SK-N-SH (cell line): ENCODE measurements around the gene TCIRG1. TPM values are rescaled to one million over a fixed set of nuclear protein-coding genes. Genes with fewer than 3 reads are reported as not detected.
A peak's percentile ranks its signal among the peaks of the same experiment; 100 is the strongest.

ENCODE experiments used
- CTCF ChIA-PET: fragments of 300-600, 350-600 bp; formaldehyde crosslinking; extraction: SDS; loops from one replicate; lab custom pipeline; 2021; lab: Yijun Ruan, JAX
- POLR2A ChIA-PET: fragments of 350-600 bp; sonication (Branson Sonifier 250); formaldehyde crosslinking; extraction: SDS; loops from one replicate; lab custom pipeline; 2020; ENCODE audit warnings: antibody characterized with exemption, inconsistent platforms; lab: Yijun Ruan, JAX
- DNase-seq: peaks from one replicate; pipeline ENCODE4 v3.0.0; 2012
- H2AFZ ChIP-seq: fragments of 200-600 bp; sonication (generic); 2 replicates; pipeline ENCODE4 v1.8.1; 2016; ENCODE audit warnings: antibody characterized with exemption, mild to moderate bottlenecking, low read depth
- H3F3A ChIP-seq: fragments of 200-600 bp; sonication (generic); replicated peaks from 2 replicates; pipeline ENCODE3; 2016; ENCODE audit warnings: antibody characterized with exemption, mild to moderate bottlenecking; ENCODE audit not compliant: insufficient read depth
- H3K27ac ChIP-seq, 2 experiments: fragments of 200-500 bp in 1 of 2; fragments of 200-600 bp in 1 of 2; sonication (Bioruptor generic) in 1 of 2; sonication (generic), shearing (Covaris generic) in 1 of 2; 2 replicates each; pipeline versions ENCODE4 v1.5.1 to v1.6.1; 2014 to 2016; ENCODE audit warnings: low read depth in 2 of 2, inconsistent platforms in 1 of 2, low read length in 1 of 2, mild to moderate bottlenecking in 1 of 2, mixed read lengths in 1 of 2
- H3K27me3 ChIP-seq: fragments of 200-600 bp; sonication (generic), shearing (Covaris generic); 2 replicates; pipeline ENCODE4 v1.6.1; 2016; ENCODE audit warnings: mixed run types; ENCODE audit not compliant: insufficient read depth
- H3K36me3 ChIP-seq, 2 experiments: fragments of 200-500 bp in 1 of 2; fragments of 200-600 bp in 1 of 2; sonication (Bioruptor generic) in 1 of 2; sonication (generic) in 1 of 2; replicated peaks in 1 of 2; 2 replicates each; pipeline versions ENCODE3 to v1.5.1; 2014 to 2016; ENCODE audit warnings: low read length in 1 of 2, mild to moderate bottlenecking in 1 of 2; ENCODE audit not compliant: insufficient read depth in 2 of 2, control insufficient read depth in 1 of 2
- H3K4me1 ChIP-seq, 2 experiments: fragments of 200-500 bp in 1 of 2; fragments of 200-600 bp in 1 of 2; sonication (Bioruptor generic) in 1 of 2; sonication (generic), shearing (Covaris generic) in 1 of 2; 2 replicates each; pipeline versions ENCODE4 v1.5.1 to v1.6.1; 2014 to 2016; ENCODE audit warnings: low read depth in 1 of 2, low read length in 1 of 2, mixed run types in 1 of 2; ENCODE audit not compliant: insufficient read depth in 2 of 2, control insufficient read depth in 1 of 2
- H3K4me2 ChIP-seq: fragments of 200-600 bp; sonication (generic), shearing (Covaris generic); 2 replicates; pipeline ENCODE4 v1.6.1; 2017; ENCODE audit warnings: mixed run types
- H3K4me3 ChIP-seq, 2 experiments: fragments of 200-500 bp in 1 of 2; fragments of 200-600 bp in 1 of 2; sonication (Bioruptor generic) in 1 of 2; sonication (generic), shearing (Covaris generic) in 1 of 2; 2 replicates each; pipeline versions ENCODE4 v1.5.1 to v1.8.1; 2014 to 2016; ENCODE audit warnings: low read depth in 2 of 2, inconsistent platforms in 1 of 2, low read length in 1 of 2, mild to moderate bottlenecking in 1 of 2, mixed read lengths in 1 of 2, moderate library complexity in 1 of 2
- H3K79me2 ChIP-seq: fragments of 200-600 bp; sonication (generic); 2 replicates; pipeline ENCODE4 v1.8.1; 2017; ENCODE audit warnings: mild to moderate bottlenecking; ENCODE audit not compliant: insufficient read depth
- H3K9ac ChIP-seq: fragments of 200-600 bp; sonication (generic); 2 replicates; pipeline ENCODE4 v1.6.1; 2017; ENCODE audit warnings: mixed run types
- H3K9me2 ChIP-seq: fragments of 200-600 bp; sonication (generic); 2 replicates; pipeline ENCODE4 v1.6.1; 2017; ENCODE audit warnings: mixed run types
- H3K9me3 ChIP-seq: fragments of 200-600 bp; sonication (generic); 2 replicates; pipeline ENCODE4 v1.6.1; 2017; ENCODE audit warnings: mixed run types, mild to moderate bottlenecking, moderate library complexity
- H4K20me1 ChIP-seq: fragments of 200-600 bp; sonication (generic); 2 replicates; pipeline ENCODE4 v1.6.1; 2017; ENCODE audit warnings: mild to moderate bottlenecking, mixed run types; ENCODE audit not compliant: insufficient read depth
- CHD2 ChIP-seq: fragments of 150-350 bp; IDR thresholded peaks from 2 replicates; pipeline ENCODE4 v1.6.1; 2018; ENCODE audit warnings: low read length; ENCODE audit not compliant: partially characterized antibody
- ELF1 ChIP-seq: IDR thresholded peaks from 2 replicates; pipeline ENCODE4 v1.4.0; 2012
- EP300 ChIP-seq, 2 experiments: IDR thresholded peaks; 2 replicates each; pipeline versions ENCODE4 v1.4.0 to v1.6.1; 2012; ENCODE audit warnings: borderline replicate concordance in 1 of 2, low read depth in 1 of 2, low read length in 1 of 2
- EZH2phosphoT487 ChIP-seq: fragments of 200-600 bp; sonication (generic); IDR thresholded peaks from 2 replicates; pipeline ENCODE4 v1.6.1; 2017; ENCODE audit warnings: low read depth, mixed run types, mild to moderate bottlenecking, antibody characterized with exemption, moderate library complexity, borderline replicate concordance
- FOSL2 ChIP-seq: IDR thresholded peaks from 2 replicates; pipeline ENCODE4 v1.4.0; 2012; ENCODE audit warnings: low read depth, mild to moderate bottlenecking, moderate library complexity, borderline replicate concordance
- FOXJ3 ChIP-seq: sonication (generic); formaldehyde crosslinking; IDR thresholded peaks from 2 replicates; pipeline ENCODE4 v1.5.1; 2020; ENCODE audit warnings: mild to moderate bottlenecking, missing genetic modification reagents
- JUND ChIP-seq: IDR thresholded peaks from 2 replicates; pipeline ENCODE4 v1.4.0; 2012
- MEF2A ChIP-seq: IDR thresholded peaks from 2 replicates; pipeline ENCODE4 v1.4.0; 2012; ENCODE audit warnings: low read depth, borderline replicate concordance
- MXI1 ChIP-seq: IDR thresholded peaks from 2 replicates; pipeline ENCODE4 v1.6.1; 2012; ENCODE audit warnings: mild to moderate bottlenecking, low read depth, low read length, improper control_type of control experiment
- NRF1 ChIP-seq: IDR thresholded peaks from 2 replicates; pipeline ENCODE4 v1.6.1; 2012; ENCODE audit warnings: low read depth, mild to moderate bottlenecking, low read length
- POLR2AphosphoS5 ChIP-seq: IDR thresholded peaks from 2 replicates; pipeline ENCODE4 v1.6.1; 2012; ENCODE audit warnings: low read depth, low read length
- RAD21 ChIP-seq: IDR thresholded peaks from 2 replicates; pipeline ENCODE4 v1.6.1; 2012; ENCODE audit warnings: mild to moderate bottlenecking, low read length
- RCOR1 ChIP-seq: fragments of 150-350 bp; IDR thresholded peaks from 2 replicates; pipeline ENCODE4 v1.6.1; 2017; ENCODE audit warnings: antibody characterized with exemption, low read length
- RFX5 ChIP-seq: IDR thresholded peaks from 2 replicates; pipeline ENCODE4 v1.6.1; 2012; ENCODE audit warnings: mild to moderate bottlenecking, improper control_type of control experiment, low read length
- SIN3A ChIP-seq: IDR thresholded peaks from 2 replicates; pipeline ENCODE4 v1.6.1; 2012; ENCODE audit warnings: low read depth, mild to moderate bottlenecking, low read length, moderate library complexity, borderline replicate concordance
- TAF1 ChIP-seq: IDR thresholded peaks from 2 replicates; pipeline ENCODE4 v1.6.1; 2012; ENCODE audit warnings: low read depth, mild to moderate bottlenecking, low read length, moderate library complexity, borderline replicate concordance
- TEAD4 ChIP-seq: IDR thresholded peaks from 2 replicates; pipeline ENCODE4 v1.4.0; 2012; ENCODE audit warnings: mild to moderate bottlenecking, borderline replicate concordance; ENCODE audit not compliant: insufficient read depth
- YY1 ChIP-seq: IDR thresholded peaks from 2 replicates; pipeline ENCODE4 v1.4.0; 2012; ENCODE audit warnings: low read depth, mild to moderate bottlenecking
- WGBS: methylation state at CpG from one replicate; pipeline ENCODE4 v1.1.6; 2017; ENCODE audit warnings: low lambda C conversion rate; 5-methylcytosine and 5-hydroxymethylcytosine counted together
- polyA plus RNA-seq, 3 experiments: library from polyadenylated mRNA; depleted of rRNA; stranded (reverse); fragments of >200 nt; gene quantifications; 2 replicates each; pipeline ENCODE4 v1.2.3, GENCODE V29; 2012
- TF ChIP-seq, protein P1 (sequence below): fragments of 150-350 bp; IDR thresholded peaks from 2 replicates; pipeline ENCODE4 v1.6.1; 2017; ENCODE audit warnings: antibody characterized with exemption, low read length, low read depth, borderline replicate concordance
- TF ChIP-seq, protein P2 (sequence below): IDR thresholded peaks from 2 replicates; pipeline ENCODE4 v1.4.0; 2012; ENCODE audit warnings: low read depth, borderline replicate concordance
- TF ChIP-seq, protein P3 (sequence below): IDR thresholded peaks from 2 replicates; pipeline ENCODE4 v1.4.0; 2012; ENCODE audit warnings: low read depth, borderline replicate concordance
- TF ChIP-seq, protein P4 (sequence below): IDR thresholded peaks from 2 replicates; pipeline ENCODE4; 2012

TCIRG1 gene
- polyA plus RNA-seq, 1 of the 3 experiments (the other 2 are of a cell fraction) = 0.58 TPM

DNA sequence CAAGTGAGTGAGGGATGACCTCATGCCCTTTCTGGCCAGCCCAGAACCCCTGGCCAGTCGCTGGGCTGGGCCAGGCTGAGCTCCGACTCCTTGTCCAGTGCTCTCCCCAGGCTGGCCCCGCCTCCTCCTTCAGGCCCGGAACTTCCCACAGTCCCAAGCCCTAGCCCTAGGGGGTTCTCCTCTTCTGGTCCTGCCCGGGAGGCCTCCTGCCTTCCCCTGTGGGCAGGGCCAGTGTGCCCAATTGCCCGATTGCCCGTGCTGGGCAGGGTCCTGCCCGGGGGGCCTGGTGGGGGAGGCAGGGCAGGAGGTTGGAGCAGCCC lies 4.2 kb downstream of the TCIRG1 start:
- peak; percentile 43 for DNase-seq

DNA sequence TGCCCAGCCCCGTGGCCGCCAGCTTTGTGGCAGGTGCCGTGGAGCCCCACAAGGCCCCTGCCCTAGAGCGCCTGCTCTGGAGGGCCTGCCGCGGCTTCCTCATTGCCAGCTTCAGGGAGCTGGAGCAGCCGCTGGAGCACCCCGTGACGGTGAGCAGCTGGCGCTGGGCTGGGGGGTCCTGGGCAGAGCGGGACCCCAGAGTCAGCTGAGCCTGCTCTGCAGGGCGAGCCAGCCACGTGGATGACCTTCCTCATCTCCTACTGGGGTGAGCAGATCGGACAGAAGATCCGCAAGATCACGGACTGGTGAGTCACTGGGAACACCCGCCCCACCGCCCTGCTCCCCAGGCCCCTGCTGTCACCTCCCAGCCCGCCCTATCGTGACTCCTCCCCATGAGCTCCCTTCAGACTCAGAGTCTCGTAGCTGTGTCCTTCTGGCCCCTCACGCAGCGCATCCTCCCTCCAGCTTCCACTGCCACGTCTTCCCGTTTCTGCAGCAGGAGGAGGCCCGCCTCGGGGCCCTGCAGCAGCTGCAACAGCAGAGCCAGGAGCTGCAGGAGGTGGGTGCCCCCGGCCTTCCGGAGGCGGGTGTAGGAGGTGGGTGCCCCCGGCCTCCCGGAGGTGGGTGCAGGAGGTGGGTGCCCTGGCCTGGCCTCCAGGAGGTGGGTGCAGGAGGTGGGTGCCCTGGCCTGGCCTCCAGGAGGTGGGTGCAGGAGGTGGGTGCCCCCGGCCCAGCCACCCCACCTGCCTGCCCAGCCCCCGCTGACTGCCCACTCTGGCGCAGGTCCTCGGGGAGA lies 4.7 kb downstream of the TCIRG1 start:
- no peak overlapping the region for H2AFZ ChIP-seq
- ChIA-PET CTCF (no interaction called here), POLR2A (no interaction called here)
- H3K9me2 ChIP-seq = no peaks in the 10 kb centered on the region
- no peaks in the 10 kb centered on the region for H3K79me2 ChIP-seq
- no peaks in the 10 kb centered on the region for H3K9me3 ChIP-seq
- TF ChIP-seq, protein P1, sequence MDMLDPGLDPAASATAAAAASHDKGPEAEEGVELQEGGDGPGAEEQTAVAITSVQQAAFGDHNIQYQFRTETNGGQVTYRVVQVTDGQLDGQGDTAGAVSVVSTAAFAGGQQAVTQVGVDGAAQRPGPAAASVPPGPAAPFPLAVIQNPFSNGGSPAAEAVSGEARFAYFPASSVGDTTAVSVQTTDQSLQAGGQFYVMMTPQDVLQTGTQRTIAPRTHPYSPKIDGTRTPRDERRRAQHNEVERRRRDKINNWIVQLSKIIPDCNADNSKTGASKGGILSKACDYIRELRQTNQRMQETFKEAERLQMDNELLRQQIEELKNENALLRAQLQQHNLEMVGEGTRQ = no peak
- TF ChIP-seq MEF2A (no peak), RFX5 (no peak), TAF1 (no peak), JUND (no peak), RAD21 (no peak), MXI1 (no peak), EZH2phosphoT487 (no peak), CHD2 (no peak), NRF1 (no peak), TEAD4 (no peak), SIN3A (no peak), FOXJ3 (CRISPR knock-in tag) (no peak), POLR2AphosphoS5 (no peak), FOSL2 (no peak), RCOR1 (no peak), YY1 (no peak)
- TF ChIP-seq, protein P2, sequence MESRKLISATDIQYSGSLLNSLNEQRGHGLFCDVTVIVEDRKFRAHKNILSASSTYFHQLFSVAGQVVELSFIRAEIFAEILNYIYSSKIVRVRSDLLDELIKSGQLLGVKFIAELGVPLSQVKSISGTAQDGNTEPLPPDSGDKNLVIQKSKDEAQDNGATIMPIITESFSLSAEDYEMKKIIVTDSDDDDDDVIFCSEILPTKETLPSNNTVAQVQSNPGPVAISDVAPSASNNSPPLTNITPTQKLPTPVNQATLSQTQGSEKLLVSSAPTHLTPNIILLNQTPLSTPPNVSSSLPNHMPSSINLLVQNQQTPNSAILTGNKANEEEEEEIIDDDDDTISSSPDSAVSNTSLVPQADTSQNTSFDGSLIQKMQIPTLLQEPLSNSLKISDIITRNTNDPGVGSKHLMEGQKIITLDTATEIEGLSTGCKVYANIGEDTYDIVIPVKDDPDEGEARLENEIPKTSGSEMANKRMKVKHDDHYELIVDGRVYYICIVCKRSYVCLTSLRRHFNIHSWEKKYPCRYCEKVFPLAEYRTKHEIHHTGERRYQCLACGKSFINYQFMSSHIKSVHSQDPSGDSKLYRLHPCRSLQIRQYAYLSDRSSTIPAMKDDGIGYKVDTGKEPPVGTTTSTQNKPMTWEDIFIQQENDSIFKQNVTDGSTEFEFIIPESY = no peak
- TF ChIP-seq, protein P3, sequence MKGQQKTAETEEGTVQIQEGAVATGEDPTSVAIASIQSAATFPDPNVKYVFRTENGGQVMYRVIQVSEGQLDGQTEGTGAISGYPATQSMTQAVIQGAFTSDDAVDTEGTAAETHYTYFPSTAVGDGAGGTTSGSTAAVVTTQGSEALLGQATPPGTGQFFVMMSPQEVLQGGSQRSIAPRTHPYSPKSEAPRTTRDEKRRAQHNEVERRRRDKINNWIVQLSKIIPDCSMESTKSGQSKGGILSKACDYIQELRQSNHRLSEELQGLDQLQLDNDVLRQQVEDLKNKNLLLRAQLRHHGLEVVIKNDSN = no peak
- TF ChIP-seq, protein P4, sequence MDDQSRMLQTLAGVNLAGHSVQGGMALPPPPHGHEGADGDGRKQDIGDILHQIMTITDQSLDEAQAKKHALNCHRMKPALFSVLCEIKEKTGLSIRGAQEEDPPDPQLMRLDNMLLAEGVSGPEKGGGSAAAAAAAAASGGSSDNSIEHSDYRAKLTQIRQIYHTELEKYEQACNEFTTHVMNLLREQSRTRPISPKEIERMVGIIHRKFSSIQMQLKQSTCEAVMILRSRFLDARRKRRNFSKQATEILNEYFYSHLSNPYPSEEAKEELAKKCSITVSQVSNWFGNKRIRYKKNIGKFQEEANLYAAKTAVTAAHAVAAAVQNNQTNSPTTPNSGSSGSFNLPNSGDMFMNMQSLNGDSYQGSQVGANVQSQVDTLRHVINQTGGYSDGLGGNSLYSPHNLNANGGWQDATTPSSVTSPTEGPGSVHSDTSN = no peak
- H3K4me1 ChIP-seq = peaks cover 12 to 14% of the 10 kb centered on the region in 2 experiments; a peak in 2 of 4 replicates
- no peak overlapping the region for H3K9ac ChIP-seq
- no peaks in the 10 kb centered on the region for H4K20me1 ChIP-seq
- no peak overlapping the region for H3K4me2 ChIP-seq
- H3K27ac ChIP-seq = no peak overlapping the region
- H3K36me3 ChIP-seq = no peaks in the 10 kb centered on the region
- WGBS = 90% methylated on average over 18 of the region's 36 CpGs
- no peaks in the 10 kb centered on the region for H3K27me3 ChIP-seq
- H3F3A ChIP-seq = no peaks in the 10 kb centered on the region
- no peak overlapping the region for H3K4me3 ChIP-seq
- DNase-seq = peak; percentile 53

More for the DNA sequence above, 4.2 kb downstream of the TCIRG1 start:
- Histone ChIP-seq H3K27ac (no peak overlapping the region), H3K9ac (no peak overlapping the region), H3K36me3 (no peaks in the 10 kb centered on the region), H3K79me2 (no peaks in the 10 kb centered on the region), H3F3A (no peaks in the 10 kb centered on the region), H3K9me3 (no peaks in the 10 kb centered on the region), H3K4me1 (peaks cover 12 to 19% of the 10 kb centered on the region in 2 experiments; a peak in 2 of 4 replicates), H3K9me2 (no peaks in the 10 kb centered on the region), H3K4me3 (no peak overlapping the region), H3K4me2 (no peak overlapping the region), H3K27me3 (no peaks in the 10 kb centered on the region), H2AFZ (no peak overlapping the region), H4K20me1 (no peaks in the 10 kb centered on the region)
- POLR2A ChIA-PET = no interaction called here
- CTCF ChIA-PET = no interaction called here
- TF ChIP-seq TAF1 = no peak
- no peak for TF ChIP-seq RAD21
- no peak for TF ChIP-seq EP300 (IDR thresholded peaks at IDR 0.05; ENCODE audit: borderline replicate concordance in 1 of 2, low read depth in 1 of 2, low read length in 1 of 2)
- no peak for TF ChIP-seq RFX5
- no peak for TF ChIP-seq ELF1
- TF ChIP-seq MXI1 = no peak
- 93% methylated on average over 3 of the region's 8 CpGs for WGBS
